ENCODE results near the gene USP5. TPM values are rescaled to one million over a fixed set of nuclear protein-coding genes. Genes with fewer than 3 reads are reported as not detected.

The USP5 gene
- total and polyA plus RNA-seq, 2 of the 8 experiments (the other 6 are each of a cell fraction or from before 2014, with no cell fraction given): 66.5 to 148 TPM

DNA sequence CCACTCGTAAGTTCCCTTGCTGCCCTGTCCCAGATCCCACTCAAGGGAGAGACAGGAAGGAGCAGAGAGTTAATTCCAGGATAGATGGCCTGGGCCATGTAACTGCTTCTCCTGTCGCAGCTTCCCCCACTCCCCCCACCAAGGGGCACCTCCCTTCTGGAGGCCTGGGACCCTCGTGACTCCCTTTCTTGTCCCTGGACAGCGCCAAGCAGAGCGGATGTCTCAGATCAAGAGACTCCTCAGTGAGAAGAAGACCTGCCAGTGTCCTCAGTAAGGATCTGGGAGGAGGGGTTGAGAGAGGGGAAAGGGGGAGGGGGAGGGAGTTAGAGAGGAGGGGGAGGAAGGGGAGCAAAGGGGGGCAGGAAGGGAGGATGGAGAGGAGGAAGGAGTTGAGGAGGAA is 33.3 kb upstream of the USP5 start:
- POLR2A ChIA-PET (ENCODE audit: partially characterized antibody): interaction anchor here (1.1 to 27.1 kb wide), 10 partner anchors 10 to 71 kb away, joined by 3 to 388 read pairs (median 4); partner anchors contain the start of genes CDCA3, GNB3, P3H3 and PTMS
- H2AFZ ChIP-seq (ENCODE audit: low read length): no peak overlapping the region
- H3K36me3 ChIP-seq (ENCODE audit: control insufficient read depth in 2 of 4, insufficient read depth in 4 of 4, low read length in 3 of 4): no peaks in the 10 kb centered on the region; a peak in 1 of 8 replicates
- no peaks in the 10 kb centered on the region; the same call in 1 of the 2 replicates for H3K79me1 ChIP-seq (ENCODE audit: low read depth, low read length)
- peaks cover 0 to 2% of the 10 kb centered on the region in 2 experiments; a peak in 1 of 4 replicates for H3K9me3 ChIP-seq (ENCODE audit: insufficient read depth in 2 of 2, low read depth in 1 of 2, low read length in 1 of 2)
- H3K4me1 ChIP-seq (replicated peaks in 1 of 4; ENCODE audit: control insufficient read depth in 3 of 4, insufficient read depth in 4 of 4, low read length in 3 of 4): peaks cover 4 to 50% (median 27%) of the 10 kb centered on the region in 4 experiments
- no peak overlapping the region for H2BK120ac ChIP-seq (replicated peaks; ENCODE audit: low read depth, low read length)
- peak overlapping the region; percentile 45 for H4K91ac ChIP-seq (replicated peaks; ENCODE audit: insufficient read length, low read length)
- peaks cover 0 to 6% of the 10 kb centered on the region in 2 experiments for H4K20me1 ChIP-seq (replicated peaks in 1 of 2; ENCODE audit: control insufficient read depth in 1 of 2, insufficient read depth in 2 of 2, low read length in 2 of 2)
- H2BK5ac ChIP-seq (ENCODE audit: low read depth, low read length): peak overlapping the region; percentile 60; the same call in 1 of the 2 replicates
- 67% methylated on average over 5 of the region's 5 CpGs; no CpG with 5 or more reads in 1 of the 2 experiments for WGBS, 2 experiments (ENCODE audit: extremely low coverage in 1 of 2, insufficient coverage in 1 of 2, insufficient read length in 1 of 2, insufficient replicate concordance in 2 of 2, low coverage in 1 of 2, low lambda C conversion rate in 2 of 2, missing lambda C conversion rate in 1 of 2)
- FAIRE-seq: no peak
- H4K8ac ChIP-seq (ENCODE audit: extremely low read depth, insufficient read depth, low read length): no peak overlapping the region; the same call in 1 of the 2 replicates
- no peak overlapping the region for H4K5ac ChIP-seq (ENCODE audit: insufficient read length, low read depth, low read length)
- no peak for DNase-seq (ENCODE audit: low read depth in 1 of 2, low spot score in 2 of 2)
- H3K79me2 ChIP-seq (ENCODE audit: control insufficient read depth in 1 of 2, insufficient read depth in 2 of 2, low read length in 2 of 2): no peaks in the 10 kb centered on the region
- CTCF ChIA-PET (ENCODE audit: partially characterized antibody): interaction anchor here (1.4 to 23.7 kb wide), 4 partner anchors 24 to 65 kb away, joined by 4 to 532 read pairs (median 150); partner anchors contain the start of genes CD4, LAG3, MLF2 and PTMS
- H3K23ac ChIP-seq (ENCODE audit: insufficient read length): no peak overlapping the region
- H2BK15ac ChIP-seq (ENCODE audit: low read length): peak overlapping the region; percentile 89; the same call in 1 of the 2 replicates
- no peak overlapping the region for H3K14ac ChIP-seq (ENCODE audit: insufficient read length)
- H3K4me2 ChIP-seq (ENCODE audit: insufficient read depth in 1 of 2, low read depth in 2 of 2, low read length in 2 of 2): peak overlapping the region; percentile 53 to 94
- H2BK20ac ChIP-seq (ENCODE audit: low read length): peak overlapping the region; percentile 75; the same call in 1 of the 2 replicates
- H3K56ac ChIP-seq (replicated peaks; ENCODE audit: insufficient read length, low read depth, low read length): no peak overlapping the region
- H3K9ac ChIP-seq (replicated peaks in 1 of 4; ENCODE audit: extremely low read depth in 1 of 4, low read depth in 3 of 4, low read length in 3 of 4): no peak overlapping the region
- no peak overlapping the region for H3K27ac ChIP-seq (ENCODE audit: low read depth, low read length)
- H2AK5ac ChIP-seq (ENCODE audit: low read depth, low read length): no peak overlapping the region
- H3K18ac ChIP-seq (ENCODE audit: extremely low read depth, low read length): peak overlapping the region; percentile 80; the same call in 1 of the 2 replicates
- no peak overlapping the region for H3K4ac ChIP-seq (replicated peaks; ENCODE audit: insufficient read length, low read depth, low read length)
- peak overlapping the region in 3 of 4 experiments; percentile 27 to 46 (median 27); a peak in 4 of 8 replicates for H3K4me3 ChIP-seq (ENCODE audit: extremely low read depth in 1 of 4, insufficient read depth in 2 of 4, low read depth in 3 of 4, low read length in 4 of 4)
- peaks cover 20% of the 10 kb centered on the region for H3K23me2 ChIP-seq (ENCODE audit: low read depth, low read length)
- peaks cover 0 to 6% (median 1%) of the 10 kb centered on the region in 4 experiments; a peak in 4 of 7 replicates for H3K27me3 ChIP-seq (replicated peaks in 1 of 4; ENCODE audit: control insufficient read depth in 3 of 4, extremely low read depth in 1 of 4, insufficient read depth in 3 of 4, low read length in 3 of 4)
- H2BK12ac ChIP-seq (ENCODE audit: low read depth, low read length): peak overlapping the region; percentile 84; the same call in 1 of the 2 replicates
- TF ChIP-seq POU5F1 (IDR thresholded peaks at IDR 0.05; ENCODE audit: low read depth, low read length) (no peak), BACH1 (IDR thresholded peaks at IDR 0.05; ENCODE audit: low read length) (no peak), EGR1 (IDR thresholded peaks at IDR 0.05; ENCODE audit: borderline replicate concordance, low read depth, low read length) (no peak), SIN3A (conservative IDR thresholded peaks at IDR 0.05 in 1 of 2, IDR thresholded peaks at IDR 0.05 in 1 of 2; ENCODE audit: low read depth in 1 of 2, low read length in 2 of 2) (no peak), KDM5A (IDR thresholded peaks at IDR 0.05; ENCODE audit: low read length) (no peak), SRF (IDR thresholded peaks at IDR 0.05; ENCODE audit: low read depth, low read length) (no peak), CHD2 (IDR thresholded peaks at IDR 0.05; ENCODE audit: low read length) (no peak)
- TF ChIP-seq, protein P1, sequence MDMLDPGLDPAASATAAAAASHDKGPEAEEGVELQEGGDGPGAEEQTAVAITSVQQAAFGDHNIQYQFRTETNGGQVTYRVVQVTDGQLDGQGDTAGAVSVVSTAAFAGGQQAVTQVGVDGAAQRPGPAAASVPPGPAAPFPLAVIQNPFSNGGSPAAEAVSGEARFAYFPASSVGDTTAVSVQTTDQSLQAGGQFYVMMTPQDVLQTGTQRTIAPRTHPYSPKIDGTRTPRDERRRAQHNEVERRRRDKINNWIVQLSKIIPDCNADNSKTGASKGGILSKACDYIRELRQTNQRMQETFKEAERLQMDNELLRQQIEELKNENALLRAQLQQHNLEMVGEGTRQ (IDR thresholded peaks at IDR 0.05; ENCODE audit: low read length): no peak

All from H1 (cell line).